K562 (cell line): ENCODE measurements around the gene ALDOC. TPM values are rescaled to one million over a fixed set of nuclear protein-coding genes. Genes with fewer than 3 reads are reported as not detected.

Source experiments
- AFF1 ChIP-seq, 2 experiments: fragments of 450-650 bp; IDR thresholded peaks; 2 replicates each; pipeline ENCODE4 v1.6.1; 2018; ENCODE audit warnings: mild to moderate bottlenecking in 2 of 2, low read depth in 1 of 2; ENCODE audit not compliant: partially characterized antibody in 2 of 2
- ARID3A ChIP-seq: IDR thresholded peaks from 2 replicates; pipeline ENCODE4 v1.6.1; 2012; ENCODE audit warnings: low read depth, low read length, improper control_type of control experiment, borderline replicate concordance
- ARID3B ChIP-seq: fragments of 250-450 bp; sonication (Bioruptor Pico); IDR thresholded peaks from 2 replicates; pipeline ENCODE4 v1.4.0; 2020; ENCODE audit warnings: borderline replicate concordance
- ESRRB ChIP-seq: fragments of 250-450 bp; sonication (Bioruptor Pico); IDR thresholded peaks from 2 replicates; pipeline ENCODE4 v1.5.0; 2020; ENCODE audit warnings: mild to moderate bottlenecking, moderate library complexity, borderline replicate concordance
- MYC ChIP-seq, 2 experiments: fragments of 250-450 bp in 1 of 2; sonication (Bioruptor Pico) in 1 of 2; IDR thresholded peaks; 2 replicates each; pipeline versions ENCODE4 v1.5.1 to v1.6.1; 2012 to 2021; ENCODE audit warnings: low read depth in 2 of 2, borderline replicate concordance in 1 of 2, improper control_type of control experiment in 1 of 2, low read length in 1 of 2, mild to moderate bottlenecking in 1 of 2, moderate library complexity in 1 of 2
- NELFE ChIP-seq: IDR thresholded peaks from 2 replicates; pipeline ENCODE4 v1.6.1; 2011; ENCODE audit warnings: mild to moderate bottlenecking; ENCODE audit not compliant: insufficient read depth, insufficient read length
- ZBTB40 ChIP-seq, 2 experiments: fragments of 450-650 bp in 1 of 2; sonication (generic) in 1 of 2; formaldehyde crosslinking in 1 of 2; IDR thresholded peaks; 2 replicates each; pipeline versions ENCODE4 v1.7.1 to v1.9.0; 2016 to 2022; ENCODE audit warnings: inconsistent platforms in 1 of 2, mild to moderate bottlenecking in 1 of 2, missing genetic modification reagents in 1 of 2
- polyA plus RNA-seq, 8 experiments: library from polyadenylated mRNA; depleted of rRNA in 4 of 8; stranded (reverse) in 5 of 8; unstranded in 3 of 8; fragments of >200 nt; fragmentation: Nextera tagmentation in 2 of 8; fragmentation: Illumina TruSeq in 1 of 8; extraction: Ambion mirVana in 2 of 8; extraction: Trizol in 1 of 8; gene quantifications; 2 replicates each; pipeline versions ENCODE4 v1.2.1 to v1.2.3, GENCODE V29; 2011 to 2014; ENCODE audit warnings: inconsistent platforms in 1 of 8, missing spikeins in 1 of 8
- total RNA-seq, 7 experiments: library from RNA; depleted of rRNA in 6 of 7; stranded (reverse); fragments of >200 nt in 6 of 7; fragmentation: Illumina TruSeq in 2 of 7; extraction: Trizol in 2 of 7; gene quantifications; 2 replicates each; pipeline versions ENCODE4 v1.2.1 to v1.2.3, GENCODE V29; 2011 to 2021; ENCODE audit warnings: low replicate concordance in 1 of 7

Gene ALDOC
- total and polyA plus RNA-seq, 9 of the 15 experiments (the other 6 are each of a cell fraction or from before 2014, with no cell fraction given) = 43.2 to 263 (median 99.2) TPM

GRCh38 chr17:28599311-28600184, 22.9 kb upstream of the ALDOC start (continued):
- TF ChIP-seq AFF1 (IDR thresholded peaks at IDR 0.05; ENCODE audit: low read depth in 1 of 2, partially characterized antibody in 2 of 2) (peak in 1 of 2 experiments; percentile 26), ESRRB (no peak), NELFE (no peak), MYC (IDR thresholded peaks at IDR 0.05; ENCODE audit: low read depth, low read length) (no peak), MYC (CRISPR knock-in tag; IDR thresholded peaks at IDR 0.05; ENCODE audit: borderline replicate concordance, low read depth) (no peak), ARID3B (no peak), ZBTB40 (IDR thresholded peaks at IDR 0.05) (no peak; the same call in none of the 2 replicates), ZBTB40 (CRISPR knock-in tag; IDR thresholded peaks at IDR 0.05) (no peak), ARID3A (no peak)
